Measurements from ENCODE around the gene DNPH1. TPM values are rescaled to one million over a fixed set of nuclear protein-coding genes. Genes with fewer than 3 reads are reported as not detected.

DNPH1 gene
- total RNA-seq, 2 donors from 2014 or later: 38.3 to 42.3 TPM

- H3K4me1 Mint-ChIP-seq (ENCODE audit: low read depth): peaks cover 61% of the 10 kb centered on the region
- H3K36me3 Mint-ChIP-seq (ENCODE audit: insufficient read depth in 2 of 2): peaks cover 7 to 13% of the 10 kb centered on the region in 2 donors
- H3K9me3 Mint-ChIP-seq: no peaks in the 10 kb centered on the region
- H3K27me3 Mint-ChIP-seq (ENCODE audit: low read depth): no peaks in the 10 kb centered on the region
- DNase-seq: no peak
- H3K27ac Mint-ChIP-seq: peak overlapping the region; percentile 19
- H3K4me3 Mint-ChIP-seq: peak overlapping the region in 1 of 2 donors; percentile 36
- ATAC-seq (replicated peaks in 1 of 2): no peak
These were observed 3.0 kb downstream of the DNPH1 start for GRCh38 chr6:43226192-43226851.

DNA sequence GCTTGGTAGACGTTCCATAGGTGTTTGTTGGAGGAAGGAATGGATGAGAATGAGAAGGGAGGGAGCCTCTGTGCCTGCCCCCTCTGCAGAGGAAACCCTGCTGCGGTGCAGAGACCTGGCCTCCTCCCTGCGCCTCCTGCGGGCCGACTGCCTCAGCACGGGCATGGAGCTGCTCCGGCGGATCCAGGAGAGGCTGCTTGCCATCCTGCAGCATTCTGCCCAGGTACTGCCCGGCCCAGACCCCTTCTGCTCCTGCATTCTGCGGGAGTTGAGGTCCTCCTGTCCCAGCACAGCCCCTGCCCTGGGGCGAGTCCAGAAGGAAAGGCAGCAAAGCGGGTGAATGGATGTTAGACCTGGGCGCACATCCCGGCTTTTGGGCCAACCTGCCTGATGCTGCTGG, 6.1 kb downstream of the DNPH1 start:
- Mint-ChIP-seq H3K27ac (peak overlapping the region; percentile 24), H3K4me1 (ENCODE audit: low read depth) (peaks cover 48% of the 10 kb centered on the region), H3K4me3 (peak overlapping the region; percentile 25 to 49), H3K9me3 (no peaks in the 10 kb centered on the region), H3K36me3 (ENCODE audit: insufficient read depth in 2 of 2) (peaks cover 5 to 11% of the 10 kb centered on the region in 2 donors), H3K27me3 (ENCODE audit: low read depth) (no peaks in the 10 kb centered on the region)
- ATAC-seq (replicated peaks in 1 of 2) (no peak), DNase-seq (no peak)

- no peaks in the 10 kb centered on the region for H3K27me3 Mint-ChIP-seq (ENCODE audit: low read depth)
- ATAC-seq (replicated peaks in 1 of 2): no peak
- peaks cover 5 to 11% of the 10 kb centered on the region in 2 donors for H3K36me3 Mint-ChIP-seq (ENCODE audit: insufficient read depth in 2 of 2)
- peaks cover 41% of the 10 kb centered on the region for H3K4me1 Mint-ChIP-seq (ENCODE audit: low read depth)
- H3K9me3 Mint-ChIP-seq: no peaks in the 10 kb centered on the region
- H3K27ac Mint-ChIP-seq: peak overlapping the region; percentile 24
- peak overlapping the region; percentile 25 to 49 for H3K4me3 Mint-ChIP-seq
- no peak for DNase-seq
These were observed 6.7 kb downstream of the DNPH1 start for GRCh38 chr6:43222418-43223059.

- Mint-ChIP-seq H3K27ac (no peak overlapping the region), H3K27me3 (ENCODE audit: low read depth) (no peaks in the 10 kb centered on the region), H3K36me3 (ENCODE audit: insufficient read depth in 2 of 2) (peaks cover 2 to 10% of the 10 kb centered on the region in 2 donors), H3K4me1 (ENCODE audit: low read depth) (peaks cover 33% of the 10 kb centered on the region), H3K4me3 (peak overlapping the region in 1 of 2 donors; percentile 10), H3K9me3 (no peaks in the 10 kb centered on the region)
- no peak for DNase-seq
- ATAC-seq (replicated peaks in 1 of 2): no peak
These were observed 8.0 kb downstream of the DNPH1 start for GRCh38 chr6:43221046-43221972.

DNA sequence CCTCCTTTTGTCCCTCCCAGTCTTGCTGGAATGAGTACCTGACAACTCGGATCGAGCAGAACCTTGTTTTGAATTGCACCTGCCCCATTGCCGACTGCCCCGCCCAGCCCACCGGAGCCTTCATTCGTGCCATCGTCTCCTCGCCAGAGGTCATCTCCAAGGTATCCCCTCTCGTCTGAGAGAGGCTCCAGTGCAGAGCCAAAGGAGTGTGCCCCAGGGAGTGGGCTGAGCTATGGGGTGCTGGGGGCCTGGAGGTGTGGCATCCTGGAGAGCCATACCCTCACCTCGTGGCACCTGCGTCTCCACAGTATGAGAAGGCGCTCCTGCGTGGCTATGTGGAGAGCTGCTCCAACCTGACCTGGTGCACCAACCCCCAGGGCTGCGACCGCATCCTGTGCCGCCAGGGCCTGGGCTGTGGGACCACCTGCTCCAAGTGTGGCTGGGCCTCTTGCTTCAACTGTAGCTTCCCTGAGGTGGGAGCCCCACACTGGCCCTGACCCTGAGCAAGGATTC, 8.8 kb downstream of the DNPH1 start:
- Mint-ChIP-seq H3K9me3 (no peaks in the 10 kb centered on the region), H3K27ac (no peak overlapping the region), H3K27me3 (ENCODE audit: low read depth) (no peaks in the 10 kb centered on the region), H3K4me3 (no peak overlapping the region), H3K36me3 (ENCODE audit: insufficient read depth in 2 of 2) (peaks cover 1 to 10% of the 10 kb centered on the region in 2 donors), H3K4me1 (ENCODE audit: low read depth) (peaks cover 25% of the 10 kb centered on the region)
- ATAC-seq (replicated peaks in 1 of 2): no peak
- no peak for DNase-seq

- ATAC-seq (replicated peaks in 1 of 2) (no peak), DNase-seq (no peak)
- H3K36me3 Mint-ChIP-seq (ENCODE audit: insufficient read depth in 2 of 2): peaks cover 1 to 10% of the 10 kb centered on the region in 2 donors
- H3K9me3 Mint-ChIP-seq: no peaks in the 10 kb centered on the region
- no peak overlapping the region for H3K27ac Mint-ChIP-seq
- H3K27me3 Mint-ChIP-seq (ENCODE audit: low read depth): no peaks in the 10 kb centered on the region
- no peak overlapping the region for H3K4me3 Mint-ChIP-seq
- peaks cover 19% of the 10 kb centered on the region for H3K4me1 Mint-ChIP-seq (ENCODE audit: low read depth)
These were observed 9.5 kb downstream of the DNPH1 start for GRCh38 chr6:43219814-43220213.

GRCh38 chr6:43219119-43219518, 10.2 kb downstream of the DNPH1 start:
- peaks cover 12% of the 10 kb centered on the region for H3K4me1 Mint-ChIP-seq (ENCODE audit: low read depth)
- no peak for ATAC-seq (replicated peaks in 1 of 2)
- H3K27ac Mint-ChIP-seq: no peak overlapping the region
- DNase-seq: no peak
- H3K27me3 Mint-ChIP-seq (ENCODE audit: low read depth): no peaks in the 10 kb centered on the region
- peaks cover 1 to 10% of the 10 kb centered on the region in 2 donors for H3K36me3 Mint-ChIP-seq (ENCODE audit: insufficient read depth in 2 of 2)
- no peak overlapping the region for H3K4me3 Mint-ChIP-seq
- no peaks in the 10 kb centered on the region for H3K9me3 Mint-ChIP-seq

GRCh38 chr6:43217351-43217750, 11.9 kb downstream of the DNPH1 start:
- H3K36me3 Mint-ChIP-seq (ENCODE audit: insufficient read depth in 2 of 2): peaks cover 0 to 7% of the 10 kb centered on the region in 2 donors
- H3K27me3 Mint-ChIP-seq (ENCODE audit: low read depth): no peaks in the 10 kb centered on the region
- no peaks in the 10 kb centered on the region for H3K4me1 Mint-ChIP-seq (ENCODE audit: low read depth)
- no peaks in the 10 kb centered on the region for H3K9me3 Mint-ChIP-seq
- no peak for DNase-seq
- no peak overlapping the region for H3K27ac Mint-ChIP-seq
- no peak for ATAC-seq (replicated peaks in 1 of 2)
- H3K4me3 Mint-ChIP-seq: no peak overlapping the region

- no peaks in the 10 kb centered on the region for H3K27me3 Mint-ChIP-seq (ENCODE audit: low read depth)
- H3K36me3 Mint-ChIP-seq (ENCODE audit: insufficient read depth in 2 of 2): peaks cover 0 to 7% of the 10 kb centered on the region in 2 donors
- no peak for ATAC-seq (replicated peaks in 1 of 2)
- no peak for DNase-seq
- no peaks in the 10 kb centered on the region for H3K9me3 Mint-ChIP-seq
- H3K4me1 Mint-ChIP-seq (ENCODE audit: low read depth): no peaks in the 10 kb centered on the region
- H3K4me3 Mint-ChIP-seq: no peak overlapping the region
- H3K27ac Mint-ChIP-seq: no peak overlapping the region
These were observed 13.1 kb downstream of the DNPH1 start for GRCh38 chr6:43216200-43216599.

GRCh38 chr6:43215066-43215465, 14.2 kb downstream of the DNPH1 start:
- ATAC-seq (replicated peaks in 1 of 2) (no peak), DNase-seq (no peak)
- no peak overlapping the region for H3K27ac Mint-ChIP-seq
- H3K27me3 Mint-ChIP-seq (ENCODE audit: low read depth): no peaks in the 10 kb centered on the region
- no peaks in the 10 kb centered on the region for H3K4me1 Mint-ChIP-seq (ENCODE audit: low read depth)
- H3K9me3 Mint-ChIP-seq: no peaks in the 10 kb centered on the region
- no peak overlapping the region for H3K4me3 Mint-ChIP-seq
- peaks cover 0 to 7% of the 10 kb centered on the region in 2 donors for H3K36me3 Mint-ChIP-seq (ENCODE audit: insufficient read depth in 2 of 2)

DNA sequence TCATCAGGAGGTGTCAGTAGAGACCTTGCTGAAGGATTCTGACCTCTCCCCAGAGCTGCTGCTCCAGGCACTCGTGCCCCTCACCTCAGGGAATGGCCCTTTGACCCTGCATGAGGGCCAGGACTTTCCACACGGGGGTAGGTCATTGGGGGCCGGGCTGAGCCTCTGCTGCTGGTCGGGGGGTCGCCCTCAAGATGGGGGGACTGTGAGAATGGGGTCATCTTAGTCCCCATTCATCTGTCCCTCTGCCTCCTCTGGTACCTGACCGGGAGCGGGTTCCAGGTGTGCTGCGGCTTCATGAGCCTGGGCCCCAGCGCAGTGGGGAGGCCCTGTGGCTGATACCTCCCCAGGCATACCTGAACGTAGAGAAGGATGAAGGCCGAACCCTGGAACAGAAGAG, 15.8 kb downstream of the DNPH1 start:
- no peaks in the 10 kb centered on the region for H3K4me1 Mint-ChIP-seq (ENCODE audit: low read depth)
- H3K27ac Mint-ChIP-seq: no peak overlapping the region
- no peaks in the 10 kb centered on the region for H3K27me3 Mint-ChIP-seq (ENCODE audit: low read depth)
- DNase-seq: no peak
- H3K9me3 Mint-ChIP-seq: no peaks in the 10 kb centered on the region
- H3K36me3 Mint-ChIP-seq (ENCODE audit: insufficient read depth in 2 of 2): peaks cover 0 to 3% of the 10 kb centered on the region in 2 donors
- ATAC-seq (replicated peaks in 1 of 2): no peak
- H3K4me3 Mint-ChIP-seq: no peak overlapping the region

- Mint-ChIP-seq H3K4me3 (no peak overlapping the region), H3K27ac (peak overlapping the region; percentile 12), H3K27me3 (ENCODE audit: low read depth) (no peaks in the 10 kb centered on the region), H3K36me3 (ENCODE audit: insufficient read depth in 2 of 2) (no peaks in the 10 kb centered on the region), H3K9me3 (no peaks in the 10 kb centered on the region), H3K4me1 (ENCODE audit: low read depth) (no peaks in the 10 kb centered on the region)
- ATAC-seq (replicated peaks in 1 of 2): no peak
- no peak for DNase-seq
These were observed 17.3 kb downstream of the DNPH1 start for GRCh38 chr6:43211955-43212354.

DNA sequence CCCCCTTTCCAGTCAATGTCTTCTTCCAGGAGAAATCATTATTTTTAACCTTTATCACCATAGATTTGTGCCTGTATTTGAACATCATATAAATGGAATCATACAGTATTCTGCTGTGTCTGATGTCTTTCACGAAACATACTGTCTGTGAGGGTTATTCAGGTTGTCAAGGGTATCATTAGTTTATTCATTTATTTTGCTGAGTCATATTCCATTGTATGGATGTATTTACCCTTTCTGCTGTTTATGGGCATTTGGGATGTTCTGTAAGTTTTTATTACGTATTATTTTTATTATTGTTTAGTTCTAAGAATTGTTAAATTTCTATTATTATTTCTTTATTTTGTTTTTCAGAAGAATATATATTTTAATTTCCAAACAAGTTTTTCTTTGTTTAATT, 22.0 kb downstream of the DNPH1 start:
- no peaks in the 10 kb centered on the region for H3K4me1 Mint-ChIP-seq (ENCODE audit: low read depth)
- peaks cover 0 to 3% of the 10 kb centered on the region in 2 donors for H3K36me3 Mint-ChIP-seq (ENCODE audit: insufficient read depth in 2 of 2)
- no peak for DNase-seq
- no peak overlapping the region for H3K27ac Mint-ChIP-seq
- H3K4me3 Mint-ChIP-seq: no peak overlapping the region
- ATAC-seq (replicated peaks in 1 of 2): no peak
- H3K27me3 Mint-ChIP-seq (ENCODE audit: low read depth): no peaks in the 10 kb centered on the region
- H3K9me3 Mint-ChIP-seq: no peaks in the 10 kb centered on the region
